Measurements from ENCODE around the gene SCRT2. TPM values are rescaled to one million over a fixed set of nuclear protein-coding genes. Genes with fewer than 3 reads are reported as not detected.

Gene SCRT2
- polyA plus RNA-seq, 3 donors = not detected

DNA sequence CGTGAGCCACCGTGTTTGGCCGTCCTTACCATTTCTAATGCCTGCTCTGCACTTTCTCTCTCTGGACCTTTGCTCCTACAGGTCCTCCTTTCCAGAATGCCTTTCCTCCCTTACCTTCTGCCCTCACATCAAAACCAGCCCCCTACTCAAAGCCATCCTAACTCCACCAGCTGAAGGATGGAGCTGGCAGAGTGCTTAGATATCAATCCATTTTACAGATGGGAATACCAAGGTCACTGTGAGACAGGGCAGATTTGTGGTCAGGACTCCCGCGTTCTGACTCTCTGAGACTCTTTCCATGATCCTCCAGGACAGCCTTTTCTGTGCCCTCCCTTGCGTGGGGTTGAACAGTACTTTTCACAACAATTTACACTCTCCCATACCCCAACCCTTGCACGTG lies 41.7 kb upstream of the SCRT2 start:
- Mint-ChIP-seq H3K4me3 (no peak overlapping the region), H3K27ac (no peak overlapping the region), H3K4me1 (no peaks in the 10 kb centered on the region)

GRCh38 chr20:714453-714852 lies 38.9 kb upstream of the SCRT2 start:
- Histone ChIP-seq H3K27me3 (ENCODE audit: control insufficient read depth in 2 of 2, insufficient read depth in 2 of 2, low read length in 2 of 2) (peaks cover 11 to 20% of the 10 kb centered on the region in 2 donors), H3K4me3 (replicated peaks in 1 of 3; ENCODE audit: low read depth in 2 of 3, low read length in 3 of 3) (no peak overlapping the region), H3K79me2 (ENCODE audit: insufficient read depth, low read length) (no peaks in the 10 kb centered on the region), H3K4me1 (ENCODE audit: control insufficient read depth in 1 of 2, insufficient read depth in 2 of 2, low read length in 2 of 2) (no peaks in the 10 kb centered on the region), H3K9ac (ENCODE audit: insufficient read depth, low read length, poor library complexity, severe bottlenecking) (no peak overlapping the region), H2AFZ (ENCODE audit: insufficient read depth, low read depth, low read length, poor library complexity, severe bottlenecking) (no peak overlapping the region), H3K27ac (ENCODE audit: low read depth in 1 of 2, low read length in 2 of 2) (no peak overlapping the region), H3K4me2 (replicated peaks; ENCODE audit: extremely low read depth, low read length, poor library complexity, severe bottlenecking) (no peak overlapping the region), H4K20me1 (ENCODE audit: insufficient read depth, low read length) (no peaks in the 10 kb centered on the region), H3K9me3 (replicated peaks in 1 of 2; ENCODE audit: control insufficient read depth in 1 of 2, insufficient read depth in 1 of 2, low read length in 2 of 2) (peaks cover 10 to 13% of the 10 kb centered on the region in 2 donors), H3K36me3 (replicated peaks in 1 of 2; ENCODE audit: control insufficient read depth in 1 of 2, insufficient read depth in 2 of 2, low read length in 2 of 2) (no peaks in the 10 kb centered on the region)
- H3K27ac Mint-ChIP-seq = no peak overlapping the region
- intact Hi-C loops (cut with micrococcal nuclease) = no loop called here
- no CpG with 5 or more reads among the region's 2 CpGs for WGBS (ENCODE audit: insufficient coverage)
- no peak overlapping the region for H3K4me3 Mint-ChIP-seq
- H3K4me1 Mint-ChIP-seq = no peaks in the 10 kb centered on the region
- peaks cover under 1 to 22% (median 13%) of the 10 kb centered on the region in 7 donors for H3K9me3 Mint-ChIP-seq
- H3K27me3 Mint-ChIP-seq (ENCODE audit: low read depth in 3 of 3) = peaks cover 19 to 36% (median 25%) of the 10 kb centered on the region in 3 donors
- no peak for DNase-seq
- TF ChIP-seq, protein P1, sequence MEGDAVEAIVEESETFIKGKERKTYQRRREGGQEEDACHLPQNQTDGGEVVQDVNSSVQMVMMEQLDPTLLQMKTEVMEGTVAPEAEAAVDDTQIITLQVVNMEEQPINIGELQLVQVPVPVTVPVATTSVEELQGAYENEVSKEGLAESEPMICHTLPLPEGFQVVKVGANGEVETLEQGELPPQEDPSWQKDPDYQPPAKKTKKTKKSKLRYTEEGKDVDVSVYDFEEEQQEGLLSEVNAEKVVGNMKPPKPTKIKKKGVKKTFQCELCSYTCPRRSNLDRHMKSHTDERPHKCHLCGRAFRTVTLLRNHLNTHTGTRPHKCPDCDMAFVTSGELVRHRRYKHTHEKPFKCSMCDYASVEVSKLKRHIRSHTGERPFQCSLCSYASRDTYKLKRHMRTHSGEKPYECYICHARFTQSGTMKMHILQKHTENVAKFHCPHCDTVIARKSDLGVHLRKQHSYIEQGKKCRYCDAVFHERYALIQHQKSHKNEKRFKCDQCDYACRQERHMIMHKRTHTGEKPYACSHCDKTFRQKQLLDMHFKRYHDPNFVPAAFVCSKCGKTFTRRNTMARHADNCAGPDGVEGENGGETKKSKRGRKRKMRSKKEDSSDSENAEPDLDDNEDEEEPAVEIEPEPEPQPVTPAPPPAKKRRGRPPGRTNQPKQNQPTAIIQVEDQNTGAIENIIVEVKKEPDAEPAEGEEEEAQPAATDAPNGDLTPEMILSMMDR (IDR thresholded peaks at IDR 0.05) = no peak
- peaks cover under 1% of the 10 kb centered on the region in 2 donors for H3K36me3 Mint-ChIP-seq

More for the DNA sequence above, 41.7 kb upstream of the SCRT2 start:
- Histone ChIP-seq H3K4me1 (ENCODE audit: control insufficient read depth in 1 of 2, insufficient read depth in 2 of 2, low read length in 2 of 2) (no peaks in the 10 kb centered on the region), H2AFZ (ENCODE audit: insufficient read depth, low read depth, low read length, poor library complexity, severe bottlenecking) (no peak overlapping the region), H3K36me3 (replicated peaks in 1 of 2; ENCODE audit: control insufficient read depth in 1 of 2, insufficient read depth in 2 of 2, low read length in 2 of 2) (no peaks in the 10 kb centered on the region), H3K9me3 (replicated peaks in 1 of 2; ENCODE audit: control insufficient read depth in 1 of 2, insufficient read depth in 1 of 2, low read length in 2 of 2) (peaks cover 5 to 7% of the 10 kb centered on the region in 2 donors), H3K4me3 (replicated peaks in 1 of 3; ENCODE audit: low read depth in 2 of 3, low read length in 3 of 3) (no peak overlapping the region), H4K20me1 (ENCODE audit: insufficient read depth, low read length) (no peaks in the 10 kb centered on the region), H3K79me2 (ENCODE audit: insufficient read depth, low read length) (no peaks in the 10 kb centered on the region), H3K27me3 (ENCODE audit: control insufficient read depth in 2 of 2, insufficient read depth in 2 of 2, low read length in 2 of 2) (no peaks in the 10 kb centered on the region), H3K27ac (ENCODE audit: low read depth in 1 of 2, low read length in 2 of 2) (no peak overlapping the region), H3K4me2 (replicated peaks; ENCODE audit: extremely low read depth, low read length, poor library complexity, severe bottlenecking) (no peak overlapping the region), H3K9ac (ENCODE audit: insufficient read depth, low read length, poor library complexity, severe bottlenecking) (no peak overlapping the region)
- WGBS (ENCODE audit: insufficient coverage) = 81% methylated on average over 7 of the region's 7 CpGs
- DNase-seq = no peak
- TF ChIP-seq, protein P1 (IDR thresholded peaks at IDR 0.05) = no peak
- Mint-ChIP-seq H3K9me3 (peaks cover 0 to 12% (median 10%) of the 10 kb centered on the region in 7 donors), H3K27me3 (ENCODE audit: low read depth in 3 of 3) (peaks cover 6 to 15% (median 8%) of the 10 kb centered on the region in 3 donors), H3K36me3 (no peaks in the 10 kb centered on the region)
- intact Hi-C loops (cut with micrococcal nuclease) = no loop called here
